Measurements from ENCODE around the gene H6PD. TPM values are rescaled to one million over a fixed set of nuclear protein-coding genes. Genes with fewer than 3 reads are reported as not detected.

Gene H6PD
- total and polyA plus RNA-seq, 2 experiments from 2014 or later, result 1.2 to 4.7 TPM

DNA sequence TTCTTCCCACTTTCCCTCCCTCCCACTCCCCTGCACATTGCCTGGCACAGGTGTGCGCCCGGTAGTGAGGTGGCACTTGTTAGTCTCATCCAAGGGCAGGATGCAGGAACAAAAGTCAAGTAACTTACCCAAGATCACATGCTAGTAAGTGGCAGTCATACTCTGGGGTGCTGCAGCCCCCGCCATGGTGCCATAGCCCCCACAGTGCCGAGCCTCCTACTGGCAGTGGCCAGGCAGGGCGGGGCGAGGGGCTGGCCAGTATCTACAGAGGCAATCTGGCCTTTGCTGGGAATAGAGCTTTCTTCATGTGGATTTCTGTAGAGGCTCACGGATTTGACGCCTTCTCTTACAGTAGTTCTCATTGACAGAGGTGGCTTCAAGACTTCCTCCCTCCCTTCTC is 26.9 kb downstream of the H6PD start:
- Histone ChIP-seq H3K9me2 (ENCODE audit: insufficient read depth) (peaks cover 6% of the 10 kb centered on the region; the same call in 1 of the 2 replicates), H3K36me3 (ENCODE audit: insufficient read depth) (no peaks in the 10 kb centered on the region), H4K20me1 (replicated peaks; ENCODE audit: insufficient read depth) (no peaks in the 10 kb centered on the region), H3K79me2 (replicated peaks; ENCODE audit: insufficient read depth) (no peaks in the 10 kb centered on the region), H3F3A (replicated peaks; ENCODE audit: low read depth) (peaks cover 15% of the 10 kb centered on the region; the same call in 1 of the 2 replicates), H3K27me3 (ENCODE audit: insufficient read depth) (no peaks in the 10 kb centered on the region), H3K27ac (ENCODE audit: low read depth) (no peak overlapping the region), H3K4me2 (no peak overlapping the region), H3K4me3 (no peak overlapping the region), H2AFZ (no peak overlapping the region), H3K4me1 (ENCODE audit: insufficient read depth) (no peaks in the 10 kb centered on the region)
- Mint-ChIP-seq H3K36me3 (ENCODE audit: low read depth) (peaks cover 28% of the 10 kb centered on the region), H3K27ac (no peak overlapping the region), H3K4me3 (no peak overlapping the region), H3K27me3 (ENCODE audit: insufficient read depth, low read depth, poor library complexity) (peaks cover 14% of the 10 kb centered on the region), H3K9me3 (peaks cover 33% of the 10 kb centered on the region), H3K4me1 (0 out of 3 replicates have a peak, but pooled peaks cover 3% of the 10 kb centered on the region)
- DNase-seq (ENCODE audit: low spot score) (no peak), ATAC-seq (no peak)
- TF ChIP-seq EZH2phosphoT487 (IDR thresholded peaks at IDR 0.05; ENCODE audit: unreplicated experiment), result no peak
- no peak for TF ChIP-seq POLR2AphosphoS5 (IDR thresholded peaks at IDR 0.05; ENCODE audit: low read depth)
- TF ChIP-seq, protein P1, sequence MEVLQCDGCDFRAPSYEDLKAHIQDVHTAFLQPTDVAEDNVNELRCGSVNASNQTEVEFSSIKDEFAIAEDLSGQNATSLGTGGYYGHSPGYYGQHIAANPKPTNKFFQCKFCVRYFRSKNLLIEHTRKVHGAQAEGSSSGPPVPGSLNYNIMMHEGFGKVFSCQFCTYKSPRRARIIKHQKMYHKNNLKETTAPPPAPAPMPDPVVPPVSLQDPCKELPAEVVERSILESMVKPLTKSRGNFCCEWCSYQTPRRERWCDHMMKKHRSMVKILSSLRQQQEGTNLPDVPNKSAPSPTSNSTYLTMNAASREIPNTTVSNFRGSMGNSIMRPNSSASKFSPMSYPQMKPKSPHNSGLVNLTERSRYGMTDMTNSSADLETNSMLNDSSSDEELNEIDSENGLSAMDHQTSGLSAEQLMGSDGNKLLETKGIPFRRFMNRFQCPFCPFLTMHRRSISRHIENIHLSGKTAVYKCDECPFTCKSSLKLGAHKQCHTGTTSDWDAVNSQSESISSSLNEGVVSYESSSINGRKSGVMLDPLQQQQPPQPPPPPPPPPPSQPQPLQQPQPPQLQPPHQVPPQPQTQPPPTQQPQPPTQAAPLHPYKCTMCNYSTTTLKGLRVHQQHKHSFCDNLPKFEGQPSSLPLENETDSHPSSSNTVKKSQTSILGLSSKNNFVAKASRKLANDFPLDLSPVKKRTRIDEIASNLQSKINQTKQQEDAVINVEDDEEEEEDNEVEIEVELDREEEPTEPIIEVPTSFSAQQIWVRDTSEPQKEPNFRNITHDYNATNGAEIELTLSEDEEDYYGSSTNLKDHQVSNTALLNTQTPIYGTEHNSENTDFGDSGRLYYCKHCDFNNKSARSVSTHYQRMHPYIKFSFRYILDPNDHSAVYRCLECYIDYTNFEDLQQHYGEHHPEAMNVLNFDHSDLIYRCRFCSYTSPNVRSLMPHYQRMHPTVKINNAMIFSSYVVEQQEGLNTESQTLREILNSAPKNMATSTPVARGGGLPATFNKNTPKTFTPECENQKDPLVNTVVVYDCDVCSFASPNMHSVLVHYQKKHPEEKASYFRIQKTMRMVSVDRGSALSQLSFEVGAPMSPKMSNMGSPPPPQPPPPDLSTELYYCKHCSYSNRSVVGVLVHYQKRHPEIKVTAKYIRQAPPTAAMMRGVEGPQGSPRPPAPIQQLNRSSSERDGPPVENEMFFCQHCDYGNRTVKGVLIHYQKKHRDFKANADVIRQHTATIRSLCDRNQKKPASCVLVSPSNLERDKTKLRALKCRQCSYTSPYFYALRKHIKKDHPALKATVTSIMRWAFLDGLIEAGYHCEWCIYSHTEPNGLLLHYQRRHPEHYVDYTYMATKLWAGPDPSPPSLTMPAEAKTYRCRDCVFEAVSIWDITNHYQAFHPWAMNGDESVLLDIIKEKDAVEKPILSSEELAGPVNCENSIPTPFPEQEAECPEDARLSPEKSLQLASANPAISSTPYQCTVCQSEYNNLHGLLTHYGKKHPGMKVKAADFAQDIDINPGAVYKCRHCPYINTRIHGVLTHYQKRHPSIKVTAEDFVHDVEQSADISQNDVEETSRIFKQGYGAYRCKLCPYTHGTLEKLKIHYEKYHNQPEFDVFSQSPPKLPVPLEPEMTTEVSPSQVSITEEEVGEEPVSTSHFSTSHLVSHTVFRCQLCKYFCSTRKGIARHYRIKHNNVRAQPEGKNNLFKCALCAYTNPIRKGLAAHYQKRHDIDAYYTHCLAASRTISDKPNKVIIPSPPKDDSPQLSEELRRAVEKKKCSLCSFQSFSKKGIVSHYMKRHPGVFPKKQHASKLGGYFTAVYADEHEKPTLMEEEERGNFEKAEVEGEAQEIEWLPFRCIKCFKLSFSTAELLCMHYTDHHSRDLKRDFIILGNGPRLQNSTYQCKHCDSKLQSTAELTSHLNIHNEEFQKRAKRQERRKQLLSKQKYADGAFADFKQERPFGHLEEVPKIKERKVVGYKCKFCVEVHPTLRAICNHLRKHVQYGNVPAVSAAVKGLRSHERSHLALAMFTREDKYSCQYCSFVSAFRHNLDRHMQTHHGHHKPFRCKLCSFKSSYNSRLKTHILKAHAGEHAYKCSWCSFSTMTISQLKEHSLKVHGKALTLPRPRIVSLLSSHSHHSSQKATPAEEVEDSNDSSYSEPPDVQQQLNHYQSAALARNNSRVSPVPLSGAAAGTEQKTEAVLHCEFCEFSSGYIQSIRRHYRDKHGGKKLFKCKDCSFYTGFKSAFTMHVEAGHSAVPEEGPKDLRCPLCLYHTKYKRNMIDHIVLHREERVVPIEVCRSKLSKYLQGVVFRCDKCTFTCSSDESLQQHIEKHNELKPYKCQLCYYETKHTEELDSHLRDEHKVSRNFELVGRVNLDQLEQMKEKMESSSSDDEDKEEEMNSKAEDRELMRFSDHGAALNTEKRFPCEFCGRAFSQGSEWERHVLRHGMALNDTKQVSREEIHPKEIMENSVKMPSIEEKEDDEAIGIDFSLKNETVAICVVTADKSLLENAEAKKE (CRISPR knock-in tag; IDR thresholded peaks at IDR 0.05), result no peak
- TF ChIP-seq STAT1 (IDR thresholded peaks at IDR 0.05; ENCODE audit: unreplicated experiment), result no peak

DNA sequence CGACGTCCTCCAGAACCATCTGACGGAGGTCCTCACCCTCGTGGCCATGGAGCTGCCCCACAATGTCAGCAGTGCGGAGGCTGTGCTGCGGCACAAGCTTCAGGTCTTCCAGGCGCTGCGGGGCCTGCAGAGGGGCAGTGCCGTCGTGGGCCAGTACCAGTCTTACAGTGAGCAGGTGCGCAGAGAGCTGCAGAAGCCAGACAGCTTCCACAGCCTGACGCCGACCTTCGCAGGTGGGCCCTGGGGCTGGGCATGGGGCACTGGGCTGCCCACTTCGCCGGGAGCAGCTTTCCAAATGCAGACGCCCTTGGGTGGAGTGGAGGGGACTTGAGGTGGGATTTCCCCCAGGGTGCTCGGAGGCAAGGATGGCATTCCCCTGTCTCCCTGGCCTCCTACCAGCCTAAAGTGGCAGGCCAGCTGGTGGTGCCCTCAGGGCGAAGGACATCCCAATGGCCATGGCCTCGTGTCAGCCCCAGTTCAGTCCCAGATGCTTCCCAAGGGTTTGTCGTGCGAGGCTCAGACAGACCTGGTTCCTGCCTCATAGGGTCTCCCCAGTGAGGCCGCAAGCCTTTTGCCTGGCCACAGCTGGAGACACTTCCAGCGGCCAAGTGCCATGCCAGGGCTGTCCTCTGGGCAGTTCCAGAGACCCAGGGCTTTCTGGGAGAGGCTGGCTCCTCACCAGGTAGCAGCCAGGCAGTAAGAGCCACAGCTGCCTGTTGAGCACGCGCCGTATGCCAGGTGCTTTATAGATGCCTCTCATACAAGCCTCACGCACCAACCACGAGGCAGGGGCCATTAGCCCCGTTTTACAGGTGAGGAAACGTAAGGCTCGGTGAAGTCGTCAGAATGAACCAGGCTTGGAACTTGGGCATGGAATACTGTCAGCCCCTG is 27.8 kb downstream of the H6PD start:
- Histone ChIP-seq H3F3A (replicated peaks; ENCODE audit: low read depth) (peaks cover 15% of the 10 kb centered on the region; the same call in 1 of the 2 replicates), H3K4me3 (no peak overlapping the region), H3K79me2 (replicated peaks; ENCODE audit: insufficient read depth) (no peaks in the 10 kb centered on the region), H4K20me1 (replicated peaks; ENCODE audit: insufficient read depth) (no peaks in the 10 kb centered on the region), H3K4me2 (no peak overlapping the region), H3K36me3 (ENCODE audit: insufficient read depth) (no peaks in the 10 kb centered on the region), H3K9me2 (ENCODE audit: insufficient read depth) (peaks cover 6% of the 10 kb centered on the region; the same call in 1 of the 2 replicates), H3K27me3 (ENCODE audit: insufficient read depth) (no peaks in the 10 kb centered on the region), H3K4me1 (ENCODE audit: insufficient read depth) (no peaks in the 10 kb centered on the region), H3K27ac (ENCODE audit: low read depth) (no peak overlapping the region), H2AFZ (no peak overlapping the region)
- ATAC-seq, result no peak
- Mint-ChIP-seq H3K36me3 (ENCODE audit: low read depth) (peaks cover 28% of the 10 kb centered on the region), H3K27me3 (ENCODE audit: insufficient read depth, low read depth, poor library complexity) (peaks cover 16% of the 10 kb centered on the region), H3K4me1 (peaks cover 3% of the 10 kb centered on the region; the same call in 1 of the 3 replicates), H3K4me3 (no peak overlapping the region), H3K27ac (no peak overlapping the region), H3K9me3 (peaks cover 33% of the 10 kb centered on the region)
- TF ChIP-seq EZH2phosphoT487 (IDR thresholded peaks at IDR 0.05; ENCODE audit: unreplicated experiment) (no peak), CREB1 (CRISPR knock-in tag; IDR thresholded peaks at IDR 0.05; ENCODE audit: low read depth) (no peak), ZNF114 (CRISPR knock-in tag; IDR thresholded peaks at IDR 0.05) (no peak), ZNF331 (CRISPR knock-in tag; IDR thresholded peaks at IDR 0.05; ENCODE audit: low read depth) (no peak)
- TF ChIP-seq, protein P2, sequence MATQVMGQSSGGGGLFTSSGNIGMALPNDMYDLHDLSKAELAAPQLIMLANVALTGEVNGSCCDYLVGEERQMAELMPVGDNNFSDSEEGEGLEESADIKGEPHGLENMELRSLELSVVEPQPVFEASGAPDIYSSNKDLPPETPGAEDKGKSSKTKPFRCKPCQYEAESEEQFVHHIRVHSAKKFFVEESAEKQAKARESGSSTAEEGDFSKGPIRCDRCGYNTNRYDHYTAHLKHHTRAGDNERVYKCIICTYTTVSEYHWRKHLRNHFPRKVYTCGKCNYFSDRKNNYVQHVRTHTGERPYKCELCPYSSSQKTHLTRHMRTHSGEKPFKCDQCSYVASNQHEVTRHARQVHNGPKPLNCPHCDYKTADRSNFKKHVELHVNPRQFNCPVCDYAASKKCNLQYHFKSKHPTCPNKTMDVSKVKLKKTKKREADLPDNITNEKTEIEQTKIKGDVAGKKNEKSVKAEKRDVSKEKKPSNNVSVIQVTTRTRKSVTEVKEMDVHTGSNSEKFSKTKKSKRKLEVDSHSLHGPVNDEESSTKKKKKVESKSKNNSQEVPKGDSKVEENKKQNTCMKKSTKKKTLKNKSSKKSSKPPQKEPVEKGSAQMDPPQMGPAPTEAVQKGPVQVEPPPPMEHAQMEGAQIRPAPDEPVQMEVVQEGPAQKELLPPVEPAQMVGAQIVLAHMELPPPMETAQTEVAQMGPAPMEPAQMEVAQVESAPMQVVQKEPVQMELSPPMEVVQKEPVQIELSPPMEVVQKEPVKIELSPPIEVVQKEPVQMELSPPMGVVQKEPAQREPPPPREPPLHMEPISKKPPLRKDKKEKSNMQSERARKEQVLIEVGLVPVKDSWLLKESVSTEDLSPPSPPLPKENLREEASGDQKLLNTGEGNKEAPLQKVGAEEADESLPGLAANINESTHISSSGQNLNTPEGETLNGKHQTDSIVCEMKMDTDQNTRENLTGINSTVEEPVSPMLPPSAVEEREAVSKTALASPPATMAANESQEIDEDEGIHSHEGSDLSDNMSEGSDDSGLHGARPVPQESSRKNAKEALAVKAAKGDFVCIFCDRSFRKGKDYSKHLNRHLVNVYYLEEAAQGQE (IDR thresholded peaks at IDR 0.05; ENCODE audit: unreplicated experiment), result no peak
- TF ChIP-seq, protein P3, sequence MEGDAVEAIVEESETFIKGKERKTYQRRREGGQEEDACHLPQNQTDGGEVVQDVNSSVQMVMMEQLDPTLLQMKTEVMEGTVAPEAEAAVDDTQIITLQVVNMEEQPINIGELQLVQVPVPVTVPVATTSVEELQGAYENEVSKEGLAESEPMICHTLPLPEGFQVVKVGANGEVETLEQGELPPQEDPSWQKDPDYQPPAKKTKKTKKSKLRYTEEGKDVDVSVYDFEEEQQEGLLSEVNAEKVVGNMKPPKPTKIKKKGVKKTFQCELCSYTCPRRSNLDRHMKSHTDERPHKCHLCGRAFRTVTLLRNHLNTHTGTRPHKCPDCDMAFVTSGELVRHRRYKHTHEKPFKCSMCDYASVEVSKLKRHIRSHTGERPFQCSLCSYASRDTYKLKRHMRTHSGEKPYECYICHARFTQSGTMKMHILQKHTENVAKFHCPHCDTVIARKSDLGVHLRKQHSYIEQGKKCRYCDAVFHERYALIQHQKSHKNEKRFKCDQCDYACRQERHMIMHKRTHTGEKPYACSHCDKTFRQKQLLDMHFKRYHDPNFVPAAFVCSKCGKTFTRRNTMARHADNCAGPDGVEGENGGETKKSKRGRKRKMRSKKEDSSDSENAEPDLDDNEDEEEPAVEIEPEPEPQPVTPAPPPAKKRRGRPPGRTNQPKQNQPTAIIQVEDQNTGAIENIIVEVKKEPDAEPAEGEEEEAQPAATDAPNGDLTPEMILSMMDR (conservative IDR thresholded peaks at IDR 0.05; ENCODE audit: low read depth in 2 of 2), result no peak
- no peak for DNase-seq (ENCODE audit: low spot score)
